GM15510 (cell line): ENCODE data around the gene PLCXD1.

ENCODE experiments used
- POLR2A ChIP-seq: IDR thresholded peaks from 3 replicates; pipeline ENCODE4 v1.6.1; 2011; ENCODE audit warnings: borderline replicate concordance; ENCODE audit not compliant: insufficient read length; ENCODE audit errors: extremely low read depth

Gene PLCXD1

GRCh38 chrX:313546-313945 is 32.4 kb downstream of the PLCXD1 start:
- TF ChIP-seq POLR2A, result no peak

DNA sequence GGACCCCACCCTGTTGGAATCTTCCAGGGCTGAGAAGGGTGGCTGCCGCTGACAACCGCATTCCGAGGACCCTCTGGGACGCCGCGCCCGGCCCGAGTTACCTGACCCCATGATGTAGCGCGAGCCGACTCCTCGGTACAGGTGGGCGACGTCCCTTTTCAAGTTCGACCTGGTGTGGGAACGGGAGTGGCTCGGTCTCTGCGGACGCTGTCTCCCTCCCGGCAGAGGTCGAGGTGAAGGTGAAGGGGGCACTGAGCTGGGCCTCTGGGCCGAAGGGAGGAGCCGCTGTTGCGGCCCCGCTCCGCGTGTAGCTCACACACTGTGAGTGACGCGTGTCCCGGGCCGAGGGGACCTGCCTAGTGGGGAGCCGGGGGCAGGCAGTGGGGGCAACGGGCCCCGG is 32.9 kb downstream of the PLCXD1 start:
- TF ChIP-seq POLR2A, result no peak

GRCh38 chrX:314781-315595 is 33.8 kb downstream of the PLCXD1 start:
- no peak for TF ChIP-seq POLR2A

- no peak for TF ChIP-seq POLR2A
Measured at GRCh38 chrX:316351-317325, 35.5 kb downstream of the PLCXD1 start.

- no peak for TF ChIP-seq POLR2A
Measured at GRCh38 chrX:317424-318067, 36.4 kb downstream of the PLCXD1 start.

GRCh38 chrX:318068-318738 is 37.0 kb downstream of the PLCXD1 start:
- peak; percentile 72 for TF ChIP-seq POLR2A

- TF ChIP-seq POLR2A, result peak; percentile 81
Measured at GRCh38 chrX:318739-319578, 37.8 kb downstream of the PLCXD1 start, which contains the start of gene GTPBP6. Gene GTPBP6, minus strand, starts transcription at chrX:318796. Its CDS starts 9 bp downstream, at chrX:318787.

DNA sequence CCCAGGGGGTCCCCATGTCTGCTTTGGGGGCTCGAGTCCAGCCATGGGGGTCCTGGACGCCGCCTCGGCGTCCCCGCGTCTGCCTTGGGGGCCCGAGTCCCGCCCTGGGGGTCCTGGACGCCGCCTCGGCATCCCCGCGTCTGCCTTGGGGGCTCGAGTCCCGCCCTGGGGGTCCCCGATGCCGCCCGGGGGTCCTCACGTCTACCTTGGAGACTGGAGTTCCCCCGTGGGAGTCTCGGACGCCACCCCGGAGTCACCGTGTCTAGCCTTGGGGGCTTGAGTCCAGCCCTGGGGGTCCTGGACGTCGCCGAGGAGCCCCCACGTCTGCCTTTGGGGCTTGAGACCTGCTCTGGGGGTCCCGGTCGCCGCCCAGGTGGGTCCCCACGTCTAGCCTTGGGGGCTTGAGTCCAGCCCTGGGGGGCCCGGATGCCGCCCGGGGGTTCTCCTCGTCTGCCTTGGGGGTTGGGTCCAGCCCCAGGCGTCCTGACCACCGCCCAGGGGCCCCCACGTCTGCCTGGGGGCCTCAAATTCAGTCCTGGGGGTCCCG is 38.5 kb downstream of the PLCXD1 start:
- TF ChIP-seq POLR2A, result peak; percentile 16

- TF ChIP-seq POLR2A, result no peak
Measured at GRCh38 chrX:320126-320783, 39.1 kb downstream of the PLCXD1 start.

DNA sequence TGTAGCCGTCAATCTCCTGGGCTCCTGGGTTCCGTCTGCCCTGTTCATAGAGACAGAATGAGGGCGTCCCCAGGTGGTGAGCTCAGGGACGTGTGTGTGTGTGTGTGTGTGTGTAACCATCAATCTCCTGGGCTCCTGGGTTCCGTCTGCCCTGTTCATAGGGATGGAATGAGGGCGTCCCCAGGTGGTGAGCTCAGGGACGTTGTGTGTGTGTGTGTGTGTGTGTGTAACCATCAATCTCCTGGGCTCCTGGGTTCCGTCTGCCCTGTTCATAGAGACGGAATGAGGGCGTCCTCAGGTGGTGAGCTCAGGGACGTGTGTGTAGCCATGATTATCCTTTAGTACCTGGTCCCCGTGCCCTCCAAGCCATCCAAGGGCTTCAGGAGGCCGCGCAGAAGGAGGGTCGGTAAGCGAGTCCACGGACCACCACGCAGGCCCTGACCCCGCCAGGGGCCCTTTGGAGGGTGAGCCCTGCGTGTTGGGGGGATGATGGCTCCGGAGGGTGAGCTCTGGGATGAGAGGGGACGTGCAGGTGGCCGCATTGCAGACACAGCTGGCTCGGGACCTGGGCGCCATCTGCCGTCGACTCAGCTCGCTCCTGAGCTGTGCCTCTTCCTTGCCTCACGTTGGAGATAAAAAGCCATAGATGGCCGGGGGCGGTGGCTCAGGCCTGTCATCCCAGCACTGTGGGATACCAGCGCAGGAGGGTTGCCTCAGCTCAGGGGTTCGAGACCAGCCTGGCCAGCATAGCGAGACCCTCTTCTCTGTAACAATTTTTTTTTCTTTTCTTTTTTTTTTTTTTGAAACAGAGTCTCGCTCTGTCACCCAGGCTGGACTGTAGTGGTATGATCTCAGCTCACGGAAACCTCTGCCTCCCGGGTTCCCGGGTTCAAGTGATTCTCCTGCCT is 42.8 kb downstream of the PLCXD1 start:
- no peak for TF ChIP-seq POLR2A

GRCh38 chrX:327660-328126 is 46.5 kb downstream of the PLCXD1 start:
- no peak for TF ChIP-seq POLR2A
